Activated T-helper 17 cell treated with anti-CD3 and anti-CD28 coated beads, Interleukin-2, amount 50 U/mL, for 72 hours (primary cell): ENCODE measurements around the gene INSM1. TPM values are rescaled to one million over a fixed set of nuclear protein-coding genes. Genes with fewer than 3 reads are reported as not detected.
A peak's percentile ranks its signal among the peaks of the same experiment; 100 is the strongest.
"Not testable (repeated sequence)": the region's sequence is repeated elsewhere in the genome, so short reads cannot be mapped to it uniquely, and the experiment has no call there.

Source experiments
- ATAC-seq: fragments of 150-1000 bp; cut with Tn5 transposase; replicated peaks from 2 replicates; pipeline ENCODE4 v1.10.0; 2021; ENCODE audit warnings: mild to moderate bottlenecking, moderate library complexity
- H3K27ac Mint-ChIP-seq: one replicate; pipeline ENCODE4 v1.8.0; 2022; ENCODE audit warnings: mixed read lengths
- H3K27me3 Mint-ChIP-seq: one replicate; pipeline ENCODE4 v1.8.0; 2022; ENCODE audit warnings: mixed read lengths
- H3K36me3 Mint-ChIP-seq: one replicate; pipeline ENCODE4 v1.8.0; 2022; ENCODE audit warnings: low read depth, mild to moderate bottlenecking, mixed read lengths
- H3K4me1 Mint-ChIP-seq: one replicate; pipeline ENCODE4 v1.8.0; 2022; ENCODE audit warnings: mixed read lengths
- H3K4me3 Mint-ChIP-seq: one replicate; pipeline ENCODE4 v1.8.0; 2022; ENCODE audit warnings: mild to moderate bottlenecking, mixed read lengths
- H3K9me3 Mint-ChIP-seq: one replicate; pipeline ENCODE4 v1.8.0; 2022; ENCODE audit warnings: mixed read lengths
- total RNA-seq, 2 donors: library from RNA; stranded (reverse); gene quantifications; one replicate each; pipeline ENCODE4 v1.2.3, GENCODE V29; 2022

The INSM1 gene
- total RNA-seq, 2 donors from 2014 or later, result 2.8 TPM; not detected in 1

DNA sequence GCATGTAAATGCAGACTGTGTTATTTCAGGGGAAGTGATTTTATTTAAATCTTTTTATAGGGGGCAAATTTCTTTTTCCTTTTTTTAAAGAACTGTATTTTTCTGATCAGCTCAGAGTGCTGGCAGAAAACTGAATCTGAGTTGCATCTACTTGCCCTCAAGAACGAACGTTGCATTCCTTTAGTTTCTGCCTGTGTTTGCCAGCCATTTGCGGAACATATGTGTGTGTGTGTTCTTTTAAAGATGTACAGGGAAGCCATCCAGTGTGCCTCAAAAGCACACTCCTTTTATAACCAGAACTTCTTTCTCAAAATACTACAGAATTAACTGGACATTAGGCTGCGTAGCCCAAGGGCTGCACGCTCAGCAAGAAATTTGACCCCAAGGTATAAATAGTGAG is 25.8 kb upstream of the INSM1 start:
- no peak for ATAC-seq
- no peaks in the 10 kb centered on the region for H3K36me3 Mint-ChIP-seq
- no peak overlapping the region for H3K27ac Mint-ChIP-seq
- peaks cover 5% of the 10 kb centered on the region for H3K27me3 Mint-ChIP-seq
- no peak overlapping the region for H3K4me3 Mint-ChIP-seq
- no peaks in the 10 kb centered on the region for H3K4me1 Mint-ChIP-seq
- peaks cover 3% of the 10 kb centered on the region for H3K9me3 Mint-ChIP-seq

DNA sequence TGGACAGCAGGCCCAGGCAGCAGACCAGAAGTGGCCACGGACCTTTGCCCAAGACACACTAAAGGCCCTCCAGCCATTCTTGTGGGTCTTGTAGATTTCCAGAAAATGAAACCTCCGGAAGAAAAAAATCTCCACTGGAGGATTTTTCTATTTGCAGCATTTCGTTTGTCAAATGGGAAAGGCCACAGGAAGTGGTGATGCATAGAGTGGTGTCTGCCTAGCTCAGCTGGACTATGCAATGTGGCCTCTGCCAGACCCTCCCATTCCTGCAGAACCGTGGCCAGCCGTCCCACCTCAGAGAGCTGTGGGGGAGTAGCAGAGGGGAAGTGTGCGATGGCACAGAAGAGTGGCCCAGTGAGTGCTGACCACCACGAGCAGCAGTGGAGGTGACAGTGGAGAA is 24.0 kb upstream of the INSM1 start:
- Mint-ChIP-seq H3K27me3 (peaks cover 12% of the 10 kb centered on the region), H3K36me3 (no peaks in the 10 kb centered on the region), H3K9me3 (peaks cover 4% of the 10 kb centered on the region), H3K4me3 (no peak overlapping the region), H3K27ac (no peak overlapping the region), H3K4me1 (no peaks in the 10 kb centered on the region)
- no peak for ATAC-seq

DNA sequence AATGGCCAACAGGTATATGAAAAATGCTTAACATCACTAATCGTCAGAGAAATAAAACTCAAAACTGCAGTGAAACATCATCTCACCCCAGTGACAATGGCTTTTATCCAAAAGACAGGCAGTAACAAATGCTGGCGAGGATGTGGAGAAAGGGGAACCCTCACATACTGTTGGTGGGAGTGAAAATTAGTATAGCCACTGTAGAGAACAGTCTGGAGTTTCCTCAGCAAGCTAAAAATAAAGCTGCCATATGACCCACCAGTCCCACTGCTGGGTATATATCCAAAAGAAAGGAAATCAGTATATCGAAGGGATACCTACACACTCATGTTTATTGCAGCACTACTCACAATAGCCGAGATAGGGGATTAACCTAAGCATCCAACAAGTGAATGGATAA is 23.4 kb upstream of the INSM1 start:
- no peak overlapping the region for H3K4me3 Mint-ChIP-seq
- H3K36me3 Mint-ChIP-seq, result no peaks in the 10 kb centered on the region
- H3K4me1 Mint-ChIP-seq, result no peaks in the 10 kb centered on the region
- no peak overlapping the region for H3K27ac Mint-ChIP-seq
- peaks cover 4% of the 10 kb centered on the region for H3K9me3 Mint-ChIP-seq
- no peak for ATAC-seq
- H3K27me3 Mint-ChIP-seq, result peaks cover 16% of the 10 kb centered on the region

DNA sequence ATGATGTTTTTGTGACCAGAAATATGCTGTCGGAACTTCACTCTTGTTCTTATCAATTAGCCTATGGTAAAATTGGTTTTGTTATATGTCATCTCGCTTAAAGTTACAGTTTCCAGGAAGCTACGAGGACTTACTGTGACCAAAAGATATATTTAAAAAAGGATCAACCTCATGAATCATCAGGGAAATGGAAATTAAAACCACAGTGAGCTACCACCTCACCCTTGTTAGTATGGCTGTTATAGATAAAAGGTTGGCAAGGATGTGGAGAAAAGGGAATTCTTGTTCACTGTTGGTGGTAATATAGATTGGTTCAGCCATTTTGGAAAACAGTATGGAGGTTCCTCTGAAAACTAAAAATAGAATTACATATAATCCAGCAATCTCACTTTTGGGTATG is 14.3 kb upstream of the INSM1 start:
- Mint-ChIP-seq H3K4me3 (peak overlapping the region; percentile 2), H3K27ac (peak overlapping the region; percentile 68), H3K36me3 (no peaks in the 10 kb centered on the region), H3K27me3 (peaks cover 32% of the 10 kb centered on the region), H3K9me3 (no peaks in the 10 kb centered on the region), H3K4me1 (no peaks in the 10 kb centered on the region)
- peak; percentile 74 for ATAC-seq

DNA sequence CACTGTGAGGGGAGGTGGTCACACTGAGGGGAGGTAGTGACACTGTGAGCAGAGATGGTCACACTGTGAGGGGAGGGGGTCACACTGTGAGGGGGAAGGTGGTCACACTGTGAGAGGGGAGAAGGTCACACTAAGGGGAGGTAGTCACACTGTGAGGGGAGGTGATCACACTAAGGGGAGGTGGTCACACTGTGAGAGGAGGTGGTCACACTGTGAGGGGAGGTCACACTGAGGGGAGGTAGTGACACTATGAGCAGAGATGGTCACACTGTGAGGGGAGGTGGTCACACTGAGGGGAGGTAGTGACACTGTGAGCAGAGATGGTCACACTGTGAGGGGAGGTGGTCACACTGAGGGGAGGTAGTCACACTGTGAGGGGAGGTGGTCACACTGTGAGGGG is 12.4 kb upstream of the INSM1 start:
- not testable (repeated sequence) for H3K9me3 Mint-ChIP-seq, H3K36me3 Mint-ChIP-seq, H3K4me3 Mint-ChIP-seq, H3K4me1 Mint-ChIP-seq, H3K27ac Mint-ChIP-seq, ATAC-seq
- peaks cover 33% of the 10 kb centered on the region for H3K27me3 Mint-ChIP-seq

DNA sequence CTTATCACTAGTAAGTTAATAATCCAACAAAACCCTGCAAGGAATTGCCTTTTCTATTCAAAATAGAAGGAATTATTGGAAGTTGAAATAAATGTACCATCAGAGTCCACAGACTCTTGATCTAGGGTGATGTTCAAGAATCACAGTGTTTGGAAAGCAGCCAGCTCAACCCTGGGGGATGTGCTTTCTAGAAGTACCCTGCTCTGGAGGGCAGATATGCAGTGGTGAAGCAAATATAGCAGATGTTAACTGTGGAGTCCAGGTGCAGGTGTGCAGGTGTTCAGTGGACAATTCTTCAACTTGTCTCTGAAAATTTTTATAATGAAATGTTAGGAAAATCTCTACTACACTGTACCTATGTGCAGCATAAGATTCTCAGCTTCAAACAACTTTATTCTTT is 9.1 kb upstream of the INSM1 start:
- ATAC-seq, result no peak
- Mint-ChIP-seq H3K36me3 (no peaks in the 10 kb centered on the region), H3K27me3 (peaks cover 39% of the 10 kb centered on the region), H3K27ac (no peak overlapping the region), H3K4me3 (no peak overlapping the region), H3K9me3 (no peaks in the 10 kb centered on the region), H3K4me1 (peaks cover 6% of the 10 kb centered on the region)

DNA sequence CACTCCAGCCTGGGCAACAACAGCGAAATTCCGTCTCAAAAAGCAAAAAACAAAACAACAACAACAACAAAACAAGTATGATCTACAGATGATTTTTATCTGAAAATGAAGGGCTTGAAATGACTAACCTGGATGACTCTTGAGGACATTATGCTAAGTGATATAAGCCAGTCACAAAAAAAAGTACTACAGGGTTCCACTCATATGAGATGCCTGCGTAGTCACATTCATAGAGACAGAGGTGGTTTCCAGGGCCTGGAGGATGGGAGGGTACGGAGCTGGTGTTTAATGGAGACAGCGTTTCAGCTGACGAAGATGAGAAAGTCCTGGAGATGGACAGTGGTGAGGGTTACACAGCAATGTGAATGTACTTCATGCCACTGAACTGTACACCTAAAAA is 8.3 kb upstream of the INSM1 start:
- H3K4me1 Mint-ChIP-seq, result peaks cover 6% of the 10 kb centered on the region
- H3K36me3 Mint-ChIP-seq, result no peaks in the 10 kb centered on the region
- H3K27ac Mint-ChIP-seq, result no peak overlapping the region
- H3K4me3 Mint-ChIP-seq, result peak overlapping the region; percentile 19
- ATAC-seq, result peak; percentile 59
- no peaks in the 10 kb centered on the region for H3K9me3 Mint-ChIP-seq
- H3K27me3 Mint-ChIP-seq, result peaks cover 40% of the 10 kb centered on the region

DNA sequence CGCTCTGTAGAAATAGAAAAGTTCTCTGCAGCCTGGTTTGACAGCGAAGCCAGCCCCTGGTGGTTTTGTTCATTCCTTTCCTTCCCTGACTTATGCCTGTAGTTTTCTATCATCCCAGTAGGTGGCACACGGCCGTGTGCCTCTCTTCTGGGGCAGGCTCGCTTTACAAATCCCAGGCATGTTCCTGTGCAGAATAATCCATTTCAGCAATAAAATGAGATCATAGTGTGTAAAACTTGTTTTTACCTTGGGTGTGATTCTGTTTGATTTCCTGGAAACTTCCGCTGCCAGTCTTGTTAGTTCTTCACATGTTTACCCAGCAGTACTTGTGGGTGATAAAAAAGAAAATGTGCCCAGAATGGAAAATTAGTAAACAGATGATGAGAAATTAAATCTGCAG is 7.4 kb upstream of the INSM1 start:
- Mint-ChIP-seq H3K9me3 (no peaks in the 10 kb centered on the region), H3K36me3 (peaks cover 4% of the 10 kb centered on the region), H3K4me3 (peak overlapping the region; percentile 19), H3K27ac (no peak overlapping the region), H3K27me3 (peaks cover 41% of the 10 kb centered on the region), H3K4me1 (peaks cover 6% of the 10 kb centered on the region)
- ATAC-seq, result peak; percentile 73

DNA sequence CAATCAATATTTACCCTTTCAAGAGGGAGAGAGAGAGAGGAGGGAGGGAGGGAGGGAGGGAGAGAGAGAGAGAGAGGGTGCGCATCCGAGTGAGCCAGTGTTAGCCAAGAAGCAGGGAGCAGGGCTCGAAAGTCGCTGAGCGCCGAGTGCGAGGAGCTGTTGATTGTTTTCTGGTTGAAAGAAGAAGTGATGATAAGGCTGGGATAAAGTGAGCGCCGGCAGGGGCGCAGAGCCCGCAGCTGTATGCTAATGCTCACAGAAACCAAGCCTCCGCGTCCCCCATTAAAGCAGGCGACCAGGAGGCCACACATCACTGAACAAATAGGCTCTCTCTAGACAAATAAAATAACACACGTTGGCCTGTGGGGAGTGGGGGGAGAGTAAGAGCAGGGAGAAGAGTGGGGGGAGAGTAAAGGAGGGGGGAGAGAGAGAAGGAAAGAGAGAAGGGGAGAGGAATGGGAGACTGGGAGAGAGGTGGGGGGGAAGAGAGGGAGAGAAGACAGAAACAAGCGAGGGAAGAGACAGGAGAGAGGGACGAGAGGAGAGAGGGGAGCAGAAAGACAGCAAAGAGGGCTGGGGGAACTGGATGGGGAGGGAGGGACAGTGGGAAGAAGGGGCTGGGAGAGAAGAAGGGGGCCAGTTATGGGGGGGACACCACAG is 5.0 kb upstream of the INSM1 start:
- H3K27me3 Mint-ChIP-seq, result peaks cover 53% of the 10 kb centered on the region
- no peak for ATAC-seq
- H3K4me3 Mint-ChIP-seq, result peak overlapping the region; percentile 23
- H3K9me3 Mint-ChIP-seq, result no peaks in the 10 kb centered on the region
- no peak overlapping the region for H3K27ac Mint-ChIP-seq
- peaks cover 6% of the 10 kb centered on the region for H3K4me1 Mint-ChIP-seq
- peaks cover 8% of the 10 kb centered on the region for H3K36me3 Mint-ChIP-seq

DNA sequence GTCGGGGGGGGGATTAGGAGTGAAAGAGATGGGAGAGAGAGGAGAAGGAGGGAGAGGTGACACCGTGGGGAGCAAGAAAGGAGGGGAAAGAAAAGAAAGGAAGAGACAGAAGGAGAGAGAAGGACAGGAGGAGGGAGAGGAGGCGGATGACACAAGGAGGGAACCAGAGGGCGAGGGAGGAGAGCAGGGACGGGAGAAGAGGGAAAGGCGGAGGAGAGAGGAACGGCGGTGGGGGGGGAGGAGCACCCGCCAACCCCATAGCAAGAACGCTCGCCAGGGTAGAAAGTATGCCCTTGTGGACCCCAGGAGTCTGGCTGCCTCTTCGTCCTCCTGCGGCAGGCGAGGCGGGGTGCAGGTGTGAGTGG is 4.5 kb upstream of the INSM1 start:
- no peaks in the 10 kb centered on the region for H3K9me3 Mint-ChIP-seq
- H3K4me1 Mint-ChIP-seq, result peaks cover 6% of the 10 kb centered on the region
- peaks cover 53% of the 10 kb centered on the region for H3K27me3 Mint-ChIP-seq
- no peak overlapping the region for H3K27ac Mint-ChIP-seq
- peak overlapping the region; percentile 23 for H3K4me3 Mint-ChIP-seq
- no peak for ATAC-seq
- peaks cover 8% of the 10 kb centered on the region for H3K36me3 Mint-ChIP-seq

DNA sequence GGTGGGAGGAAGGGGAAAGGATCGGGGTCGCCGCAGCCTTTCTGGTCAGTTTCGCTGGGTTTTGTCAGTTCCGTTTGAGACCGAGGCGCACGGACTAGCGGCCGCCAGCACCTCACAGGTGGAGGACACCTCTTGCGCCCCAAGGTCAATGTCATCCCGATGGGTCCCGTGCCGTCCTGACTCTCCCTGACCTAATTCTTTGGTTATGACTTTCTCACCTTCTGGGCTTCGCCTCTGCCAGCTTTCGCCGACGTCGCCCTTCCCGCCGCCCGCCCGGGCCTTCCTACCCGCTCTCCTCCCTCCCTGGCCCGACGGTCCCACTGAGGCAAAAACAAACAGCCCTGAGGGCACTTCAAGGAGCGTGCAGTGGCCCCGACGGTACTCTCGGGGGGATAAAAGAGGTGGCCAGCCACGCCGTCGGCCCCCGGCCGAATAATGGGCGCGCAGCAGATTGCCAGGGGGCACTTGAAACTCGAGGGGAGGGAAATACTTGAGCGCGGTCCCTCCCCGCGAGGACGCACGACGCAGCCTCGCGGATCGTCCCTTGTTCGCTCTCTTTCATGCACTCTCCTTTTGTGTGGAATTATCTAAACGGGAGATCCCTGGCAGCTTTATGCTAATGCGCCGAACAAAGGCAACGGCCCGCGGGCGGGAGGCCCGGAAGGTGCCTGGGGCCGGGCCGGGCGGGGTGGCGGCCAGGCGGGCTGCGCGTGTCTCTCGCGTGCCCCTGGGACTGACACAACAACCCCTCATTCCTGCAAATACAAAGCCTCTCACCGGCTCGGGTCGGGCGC is 3.9 kb upstream of the INSM1 start:
- ATAC-seq, result no peak
- H3K36me3 Mint-ChIP-seq, result peaks cover 8% of the 10 kb centered on the region
- H3K4me1 Mint-ChIP-seq, result peaks cover 6% of the 10 kb centered on the region
- H3K4me3 Mint-ChIP-seq, result peak overlapping the region; percentile 23
- H3K9me3 Mint-ChIP-seq, result no peaks in the 10 kb centered on the region
- H3K27ac Mint-ChIP-seq, result no peak overlapping the region
- H3K27me3 Mint-ChIP-seq, result peaks cover 53% of the 10 kb centered on the region

DNA sequence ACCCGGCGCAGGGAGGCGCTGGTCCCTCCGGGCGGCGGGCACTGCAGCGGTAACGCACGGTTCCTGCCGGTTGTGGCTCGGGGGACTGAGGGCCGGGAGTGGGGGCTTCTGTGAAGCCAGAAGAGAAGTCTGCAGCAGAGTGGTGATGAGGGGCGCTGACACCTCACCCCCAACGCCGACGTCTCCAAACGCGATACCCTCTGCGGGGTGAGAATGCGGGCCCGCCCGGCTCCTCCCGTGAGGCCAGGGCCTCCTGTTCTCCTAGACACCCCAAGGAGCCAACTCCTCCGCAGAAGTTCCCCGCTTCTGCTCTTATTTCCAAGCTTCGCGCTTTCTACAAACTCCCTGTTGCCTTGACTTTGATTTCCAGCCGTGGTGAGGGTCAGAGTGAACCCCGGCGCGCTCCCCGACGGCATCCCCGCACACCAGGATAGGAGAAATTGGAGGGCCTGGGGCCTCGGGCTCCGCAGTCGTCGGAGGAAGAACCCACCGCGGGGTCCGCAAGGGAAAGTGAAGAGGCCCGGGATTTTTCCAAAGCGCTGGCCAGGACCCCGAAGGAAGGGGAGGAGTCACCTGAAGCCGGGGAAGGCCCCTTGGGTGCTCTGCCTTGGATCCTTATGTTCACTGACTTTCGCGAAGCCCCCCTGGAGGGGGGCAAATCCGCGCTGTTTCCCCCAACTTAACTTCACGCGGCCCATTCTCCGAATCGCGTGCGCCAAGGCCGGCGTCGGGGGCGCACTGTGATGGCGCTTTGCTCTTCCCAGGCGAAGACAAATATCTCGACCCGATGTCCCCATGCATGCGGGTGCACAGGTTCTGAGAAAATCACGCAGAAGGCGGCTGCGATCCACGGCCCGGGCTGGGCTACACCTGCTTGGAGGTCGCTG is 3.1 kb upstream of the INSM1 start:
- no peak for ATAC-seq
- peaks cover 8% of the 10 kb centered on the region for H3K4me1 Mint-ChIP-seq
- H3K4me3 Mint-ChIP-seq, result peak overlapping the region; percentile 71
- H3K27ac Mint-ChIP-seq, result no peak overlapping the region
- peaks cover 9% of the 10 kb centered on the region for H3K36me3 Mint-ChIP-seq
- H3K9me3 Mint-ChIP-seq, result no peaks in the 10 kb centered on the region
- H3K27me3 Mint-ChIP-seq, result peaks cover 52% of the 10 kb centered on the region

DNA sequence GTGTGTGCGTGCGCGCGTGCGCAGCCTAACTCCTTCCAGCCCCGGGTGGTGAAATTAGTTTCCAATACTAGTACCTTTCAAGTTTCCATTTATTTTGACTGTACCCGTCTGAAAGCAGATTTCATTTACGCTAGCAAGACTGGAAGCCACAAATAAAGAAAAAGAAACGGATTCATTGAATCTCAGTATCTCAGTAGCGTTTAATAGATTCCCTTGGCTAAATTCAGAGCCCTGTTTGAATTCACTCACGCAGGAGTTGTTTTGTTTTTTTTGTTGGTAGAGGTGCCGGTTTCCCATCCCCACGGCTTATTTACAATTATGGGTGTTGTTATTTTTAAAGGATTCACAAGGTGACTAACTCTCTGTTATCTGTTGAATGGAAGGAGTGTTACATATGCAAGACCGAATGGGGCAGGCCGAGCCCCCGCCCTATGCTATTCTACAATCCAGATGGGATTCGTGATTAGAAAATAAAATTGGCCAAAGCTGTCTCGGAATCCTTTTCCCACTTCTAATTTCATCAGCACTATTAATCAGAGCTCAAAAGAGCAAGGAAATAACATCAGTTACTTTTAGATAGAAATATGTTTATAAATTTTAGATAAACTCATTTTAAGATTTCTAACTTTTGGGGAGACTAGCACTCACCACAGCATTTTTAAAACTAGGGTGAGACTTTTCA is 2.3 kb upstream of the INSM1 start:
- peak; percentile 28 for ATAC-seq
- no peak overlapping the region for H3K27ac Mint-ChIP-seq
- H3K4me3 Mint-ChIP-seq, result peak overlapping the region; percentile 71
- no peaks in the 10 kb centered on the region for H3K9me3 Mint-ChIP-seq
- H3K4me1 Mint-ChIP-seq, result peaks cover 4% of the 10 kb centered on the region
- H3K27me3 Mint-ChIP-seq, result peaks cover 50% of the 10 kb centered on the region
- H3K36me3 Mint-ChIP-seq, result peaks cover 13% of the 10 kb centered on the region

DNA sequence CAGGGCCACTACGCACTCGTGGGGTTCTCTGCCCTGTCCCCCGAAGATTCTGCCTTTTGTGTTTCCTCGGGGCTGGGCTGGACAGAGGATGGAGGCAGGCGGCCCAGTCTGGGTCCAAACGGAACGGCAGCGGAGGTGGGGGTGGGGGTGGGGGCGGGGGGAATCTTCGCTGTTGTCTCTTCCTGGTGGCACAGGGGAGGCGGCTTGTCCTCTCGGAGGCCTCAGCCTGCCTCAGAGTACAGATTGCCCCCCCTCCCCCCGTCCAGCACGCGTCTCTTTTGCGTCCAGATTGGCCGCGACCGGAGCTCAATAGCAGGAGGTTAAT is 1.4 kb upstream of the INSM1 start:
- Mint-ChIP-seq H3K9me3 (no peaks in the 10 kb centered on the region), H3K4me1 (peaks cover 4% of the 10 kb centered on the region), H3K27me3 (peaks cover 54% of the 10 kb centered on the region), H3K27ac (no peak overlapping the region), H3K4me3 (peak overlapping the region; percentile 71), H3K36me3 (peaks cover 13% of the 10 kb centered on the region)
- no peak for ATAC-seq
